ENCODE data around the gene PLIN5. TPM values are rescaled to one million over a fixed set of nuclear protein-coding genes. Genes with fewer than 3 reads are reported as not detected.

Gene PLIN5
- total RNA-seq, 1 donor from 2014 or later, result 17.1 TPM

DNA sequence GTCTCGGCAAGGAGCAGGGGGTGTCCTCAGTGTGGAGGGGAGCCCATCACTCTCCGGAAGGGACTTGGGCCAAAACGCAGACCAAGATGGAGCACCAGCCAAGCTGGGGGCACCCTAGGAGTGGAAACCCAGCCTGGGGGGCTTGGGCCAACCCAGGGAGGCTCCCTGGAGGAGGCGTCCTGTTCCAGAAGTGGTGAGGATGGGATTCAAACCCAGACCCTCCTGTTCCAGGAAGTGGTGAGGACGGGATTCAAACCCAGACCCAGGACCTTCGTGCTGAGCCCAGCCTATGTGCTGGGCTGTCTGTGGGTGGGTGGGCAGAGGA lies 15.9 kb downstream of the PLIN5 start:
- no peak overlapping the region for H3K27ac ChIP-seq
- DNase-seq (ENCODE audit: low spot score in 2 of 2), result no peak
- intact Hi-C loops (cut with DNase I), result no loop called here
- H3K9me3 ChIP-seq, result no peaks in the 10 kb centered on the region
- peaks cover 3 to 13% of the 10 kb centered on the region in 2 donors for H3K4me1 ChIP-seq
- H3K36me3 ChIP-seq, result no peaks in the 10 kb centered on the region
- no peaks in the 10 kb centered on the region for H3K27me3 ChIP-seq
- H3K4me3 ChIP-seq, result no peak overlapping the region
- TF ChIP-seq, protein P1, sequence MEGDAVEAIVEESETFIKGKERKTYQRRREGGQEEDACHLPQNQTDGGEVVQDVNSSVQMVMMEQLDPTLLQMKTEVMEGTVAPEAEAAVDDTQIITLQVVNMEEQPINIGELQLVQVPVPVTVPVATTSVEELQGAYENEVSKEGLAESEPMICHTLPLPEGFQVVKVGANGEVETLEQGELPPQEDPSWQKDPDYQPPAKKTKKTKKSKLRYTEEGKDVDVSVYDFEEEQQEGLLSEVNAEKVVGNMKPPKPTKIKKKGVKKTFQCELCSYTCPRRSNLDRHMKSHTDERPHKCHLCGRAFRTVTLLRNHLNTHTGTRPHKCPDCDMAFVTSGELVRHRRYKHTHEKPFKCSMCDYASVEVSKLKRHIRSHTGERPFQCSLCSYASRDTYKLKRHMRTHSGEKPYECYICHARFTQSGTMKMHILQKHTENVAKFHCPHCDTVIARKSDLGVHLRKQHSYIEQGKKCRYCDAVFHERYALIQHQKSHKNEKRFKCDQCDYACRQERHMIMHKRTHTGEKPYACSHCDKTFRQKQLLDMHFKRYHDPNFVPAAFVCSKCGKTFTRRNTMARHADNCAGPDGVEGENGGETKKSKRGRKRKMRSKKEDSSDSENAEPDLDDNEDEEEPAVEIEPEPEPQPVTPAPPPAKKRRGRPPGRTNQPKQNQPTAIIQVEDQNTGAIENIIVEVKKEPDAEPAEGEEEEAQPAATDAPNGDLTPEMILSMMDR (IDR thresholded peaks at IDR 0.05), result no peak

DNA sequence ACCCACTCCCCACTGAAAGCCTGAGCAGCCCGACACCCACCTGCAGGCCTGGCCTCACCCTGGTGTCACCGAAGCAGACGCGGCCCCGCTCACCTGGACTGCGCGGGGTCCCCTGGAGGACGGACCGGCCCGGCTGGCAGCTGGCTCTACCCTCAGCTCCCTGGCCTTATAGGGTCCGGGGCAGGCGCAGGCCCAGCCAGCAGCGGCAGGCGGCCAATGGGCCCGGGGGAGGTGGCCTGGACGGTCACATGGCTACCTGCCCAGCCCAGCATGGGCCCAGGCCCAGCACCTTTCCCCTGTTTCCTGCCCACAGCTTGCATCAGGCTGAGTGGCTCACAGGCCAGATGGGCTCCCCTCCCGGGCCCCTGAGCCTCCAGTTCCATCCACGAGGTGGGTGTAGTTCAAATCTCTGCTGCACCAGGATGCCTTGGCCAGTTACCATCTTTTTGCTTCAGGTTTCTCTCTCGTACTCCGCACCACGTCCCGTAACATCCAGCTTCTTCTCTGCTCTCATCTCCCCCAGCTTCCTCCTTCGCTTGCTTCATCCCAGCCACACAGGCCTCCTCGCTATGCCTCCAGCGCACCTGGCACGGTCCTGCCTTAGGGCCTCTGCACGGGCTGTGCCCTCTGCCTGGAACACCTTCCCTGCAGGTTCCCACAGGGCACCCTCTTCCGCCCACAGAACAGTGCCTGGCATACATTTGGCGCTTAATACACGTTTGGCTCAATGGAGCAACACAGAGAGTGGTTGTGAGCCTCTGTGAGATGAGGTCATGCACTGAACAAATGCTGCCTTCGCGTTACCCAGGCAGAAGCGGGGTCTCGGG lies 16.5 kb downstream of the PLIN5 start, which contains the start of gene PLIN4:
Gene PLIN4 (minus strand): TSS at position 142 of the 827 bp plus-strand sequence. CDS start 214 bp downstream, outside the sequence.
- H3K4me3 ChIP-seq, result peak within 1 kb of the TSS in 1 of 2 donors; percentile 53
- peaks cover 3 to 13% of the 10 kb centered on the region in 2 donors for H3K4me1 ChIP-seq
- no peaks in the 10 kb centered on the region for H3K27me3 ChIP-seq
- DNase-seq (ENCODE audit: low spot score in 2 of 2), result peak in 1 of 2 donors; percentile 75
- TF ChIP-seq, protein P1 (IDR thresholded peaks at IDR 0.05), result no peak
- intact Hi-C loops (cut with DNase I), result no loop called here
- no peaks in the 10 kb centered on the region for H3K36me3 ChIP-seq
- H3K9me3 ChIP-seq, result no peaks in the 10 kb centered on the region
- H3K27ac ChIP-seq, result no peak within 1 kb of the TSS

DNA sequence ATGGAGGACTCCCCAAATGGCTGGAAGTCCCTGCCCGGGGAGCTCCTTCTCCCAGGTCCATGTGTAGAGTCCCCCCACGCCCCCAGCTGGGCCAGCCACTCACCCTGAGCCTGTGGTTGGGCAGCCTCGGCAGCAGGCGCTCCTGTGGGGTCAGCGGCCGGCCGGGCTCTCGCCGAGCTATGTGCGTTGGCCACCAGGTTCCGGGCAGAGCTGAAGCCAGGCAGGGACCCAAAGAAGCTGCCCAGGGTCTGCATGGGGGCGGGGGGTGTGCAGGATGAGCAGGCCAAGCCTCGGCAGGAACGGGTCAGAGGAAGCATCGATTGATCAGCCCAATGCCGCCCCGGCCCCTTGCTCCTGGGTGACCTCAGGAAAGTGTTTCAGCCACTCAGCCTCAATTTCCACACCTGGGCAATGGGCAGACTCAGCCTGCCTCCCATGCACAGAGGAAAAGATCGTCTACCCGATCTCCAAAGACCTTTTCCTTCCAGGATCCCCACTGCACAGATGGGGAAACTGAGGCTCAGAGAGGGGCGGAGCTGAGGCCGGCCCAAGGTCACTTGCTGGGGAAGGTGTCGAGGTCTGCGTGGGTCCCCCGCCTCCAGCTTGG lies 17.5 kb downstream of the PLIN5 start:
- peaks cover 3 to 13% of the 10 kb centered on the region in 2 donors for H3K4me1 ChIP-seq
- H3K27ac ChIP-seq, result peak overlapping the region in 1 of 2 donors; percentile 27
- TF ChIP-seq, protein P1 (IDR thresholded peaks at IDR 0.05), result no peak
- H3K9me3 ChIP-seq, result no peaks in the 10 kb centered on the region
- no peak for DNase-seq (ENCODE audit: low spot score in 2 of 2)
- H3K4me3 ChIP-seq, result peak overlapping the region in 1 of 2 donors; percentile 53
- intact Hi-C loops (cut with DNase I), result no loop called here
- no peaks in the 10 kb centered on the region for H3K27me3 ChIP-seq
- no peaks in the 10 kb centered on the region for H3K36me3 ChIP-seq

DNA sequence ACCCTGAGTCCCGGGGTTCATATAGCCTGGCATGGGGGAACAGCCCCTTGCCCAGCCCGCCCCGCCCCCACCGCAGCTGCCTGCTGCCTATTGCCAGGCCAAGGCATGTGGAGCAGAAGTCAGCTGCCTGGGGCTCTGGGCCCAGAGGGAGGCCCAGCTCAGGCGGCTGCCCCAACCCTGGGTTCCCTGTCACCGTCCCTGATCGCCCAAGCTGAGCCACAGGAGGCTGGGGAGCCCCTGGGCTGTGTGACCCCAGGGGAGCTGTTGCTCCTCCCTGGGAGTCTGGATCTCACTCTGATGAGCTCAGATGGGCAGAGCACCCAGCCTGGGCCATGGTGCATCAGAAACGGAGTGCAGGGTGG lies 18.1 kb downstream of the PLIN5 start:
- intact Hi-C loops (cut with DNase I), result no loop called here
- Histone ChIP-seq H3K27ac (peak overlapping the region in 1 of 2 donors; percentile 27), H3K27me3 (no peaks in the 10 kb centered on the region), H3K36me3 (no peaks in the 10 kb centered on the region), H3K9me3 (no peaks in the 10 kb centered on the region), H3K4me3 (no peak overlapping the region), H3K4me1 (peaks cover 3 to 13% of the 10 kb centered on the region in 2 donors)
- TF ChIP-seq, protein P1 (IDR thresholded peaks at IDR 0.05), result no peak
- no peak for DNase-seq (ENCODE audit: low spot score in 2 of 2)

DNA sequence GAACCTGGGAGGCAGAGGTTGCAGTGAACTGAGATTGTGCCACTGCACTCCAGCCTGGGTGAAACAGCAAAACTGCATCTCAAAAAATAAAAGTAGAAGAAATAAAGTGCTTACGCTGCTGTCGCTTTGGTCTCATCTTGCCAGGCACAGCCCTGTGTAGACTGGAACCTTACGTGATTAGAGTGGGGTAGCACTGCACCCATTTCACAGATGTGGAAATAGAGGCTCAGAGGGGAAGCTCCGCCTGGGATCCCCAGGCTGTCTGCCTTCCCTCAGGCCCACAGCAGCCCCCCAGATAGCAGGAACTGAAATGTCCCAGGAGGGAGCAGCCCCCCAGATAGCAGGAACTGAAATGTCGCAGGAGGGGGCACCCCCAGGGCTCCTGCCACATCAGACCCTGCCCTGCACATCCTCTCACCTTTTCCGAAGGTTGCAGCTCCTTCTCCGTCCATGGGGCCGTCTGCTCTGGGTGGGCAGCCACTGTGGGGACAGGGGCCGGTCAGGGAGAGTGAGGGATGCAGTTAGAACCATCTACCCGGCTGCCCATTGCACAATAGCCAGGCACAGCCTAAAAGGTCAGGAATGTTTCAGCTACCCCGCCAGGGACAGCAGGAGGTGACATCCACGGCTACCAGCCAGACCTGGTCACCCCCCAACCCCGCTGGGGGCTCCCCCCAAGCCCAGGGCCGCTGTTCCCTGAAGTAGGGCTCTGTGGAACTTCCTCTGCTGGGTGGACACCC lies 18.7 kb downstream of the PLIN5 start:
- Histone ChIP-seq H3K27me3 (no peaks in the 10 kb centered on the region), H3K9me3 (no peaks in the 10 kb centered on the region), H3K27ac (no peak overlapping the region), H3K4me1 (peaks cover 3 to 13% of the 10 kb centered on the region in 2 donors), H3K4me3 (no peak overlapping the region), H3K36me3 (no peaks in the 10 kb centered on the region)
- intact Hi-C loops (cut with DNase I), result no loop called here
- TF ChIP-seq, protein P1 (IDR thresholded peaks at IDR 0.05), result no peak
- DNase-seq (ENCODE audit: low spot score in 2 of 2), result no peak
